Measurements from ENCODE around the gene GSE1. TPM values are rescaled to one million over a fixed set of nuclear protein-coding genes. Genes with fewer than 3 reads are reported as not detected.

Gene GSE1
- total and polyA plus RNA-seq, 9 of the 15 experiments (the other 6 are each of a cell fraction or from before 2014, with no cell fraction given), result 12.2 to 244 (median 57.9) TPM

DNA sequence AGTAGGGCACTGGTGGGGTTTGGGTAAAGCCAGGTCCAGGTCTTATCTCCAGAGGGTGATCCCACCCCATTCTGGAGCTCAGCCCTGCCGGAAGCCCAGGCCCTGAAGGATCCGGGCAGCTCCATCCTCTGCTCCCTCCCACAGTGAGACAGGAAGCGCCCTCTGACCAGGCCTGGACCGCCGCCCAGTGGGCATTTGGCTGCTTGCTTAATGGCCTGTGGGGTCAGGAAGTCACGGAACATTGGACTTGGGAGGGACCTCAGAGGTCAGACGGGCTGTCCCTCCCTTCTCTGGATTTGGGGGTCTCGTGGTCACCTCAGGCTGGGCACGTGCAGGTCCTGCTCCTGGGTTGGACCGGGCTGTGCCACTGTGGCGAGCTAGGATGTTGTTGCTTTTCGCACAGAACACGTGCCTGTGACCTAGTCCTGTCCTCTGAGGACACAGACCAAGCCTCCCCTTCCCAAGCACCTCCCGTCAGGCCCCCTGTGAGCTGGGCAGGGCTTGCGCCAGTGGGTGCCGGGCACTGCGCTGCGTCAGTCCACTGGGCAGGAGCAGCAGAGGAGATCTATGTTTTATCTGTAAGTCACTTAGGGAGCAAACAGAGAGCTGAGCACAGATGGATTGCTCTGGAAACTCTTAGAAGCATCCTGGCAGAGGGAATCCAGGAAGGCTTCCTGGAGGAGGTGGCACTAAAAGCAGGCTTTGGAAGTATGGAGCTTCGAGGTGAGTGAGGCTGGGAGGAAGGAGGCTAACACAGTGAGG is 49.4 kb upstream of the GSE1 start (continued):
- TF ChIP-seq, protein P1, sequence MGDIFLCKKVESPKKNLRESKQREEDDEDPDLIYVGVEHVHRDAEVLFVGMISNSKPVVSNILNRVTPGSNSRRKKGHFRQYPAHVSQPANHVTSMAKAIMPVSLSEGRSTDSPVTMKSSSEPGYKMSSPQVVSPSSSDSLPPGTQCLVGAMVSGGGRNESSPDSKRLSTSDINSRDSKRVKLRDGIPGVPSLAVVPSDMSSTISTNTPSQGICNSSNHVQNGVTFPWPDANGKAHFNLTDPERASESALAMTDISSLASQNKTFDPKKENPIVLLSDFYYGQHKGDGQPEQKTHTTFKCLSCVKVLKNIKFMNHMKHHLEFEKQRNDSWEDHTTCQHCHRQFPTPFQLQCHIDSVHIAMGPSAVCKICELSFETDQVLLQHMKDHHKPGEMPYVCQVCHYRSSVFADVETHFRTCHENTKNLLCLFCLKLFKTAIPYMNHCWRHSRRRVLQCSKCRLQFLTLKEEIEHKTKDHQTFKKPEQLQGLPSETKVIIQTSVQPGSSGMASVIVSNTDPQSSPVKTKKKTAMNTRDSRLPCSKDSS (IDR thresholded peaks at IDR 0.05; ENCODE audit: low read depth, partially characterized antibody), result no peak
- TF ChIP-seq ETS2 (tag; IDR thresholded peaks at IDR 0.05; ENCODE audit: borderline replicate concordance, poor library complexity, severe bottlenecking) (no peak), POLR2AphosphoS2 (IDR thresholded peaks at IDR 0.05; ENCODE audit: low read length) (no peak), SIN3A (IDR thresholded peaks at IDR 0.05; ENCODE audit: borderline replicate concordance in 2 of 2, control insufficient read depth in 1 of 2, low read depth in 2 of 2, low read length in 2 of 2) (0 out of 4 replicates have a peak, but pooled peaks of 1 of the 2 experiments have one; percentile 33), BDP1 (IDR thresholded peaks at IDR 0.05; ENCODE audit: insufficient read depth, insufficient read length) (no peak), LEF1 (IDR thresholded peaks at IDR 0.05) (no peak), ZNF644 (tag; IDR thresholded peaks at IDR 0.05; ENCODE audit: low read depth) (no peak), RNF2 (IDR thresholded peaks at IDR 0.05) (no peak), SNRNP70 (optimal IDR thresholded peaks at IDR 0.05; ENCODE audit: low read depth, low read length) (no peak), CBX5 (IDR thresholded peaks at IDR 0.05; ENCODE audit: borderline replicate concordance, low read depth) (no peak), ZNF354B (CRISPR knock-in tag; IDR thresholded peaks at IDR 0.05) (no peak), TBL1XR1 (IDR thresholded peaks at IDR 0.05; ENCODE audit: low read length in 2 of 2) (peak in 1 of 2 experiments; percentile 15; a peak in 1 of 4 replicates), BRCA1 (IDR thresholded peaks at IDR 0.05) (no peak), BRCA1 (CRISPR knock-in tag; IDR thresholded peaks at IDR 0.05) (no peak)
- TF ChIP-seq, protein P2, sequence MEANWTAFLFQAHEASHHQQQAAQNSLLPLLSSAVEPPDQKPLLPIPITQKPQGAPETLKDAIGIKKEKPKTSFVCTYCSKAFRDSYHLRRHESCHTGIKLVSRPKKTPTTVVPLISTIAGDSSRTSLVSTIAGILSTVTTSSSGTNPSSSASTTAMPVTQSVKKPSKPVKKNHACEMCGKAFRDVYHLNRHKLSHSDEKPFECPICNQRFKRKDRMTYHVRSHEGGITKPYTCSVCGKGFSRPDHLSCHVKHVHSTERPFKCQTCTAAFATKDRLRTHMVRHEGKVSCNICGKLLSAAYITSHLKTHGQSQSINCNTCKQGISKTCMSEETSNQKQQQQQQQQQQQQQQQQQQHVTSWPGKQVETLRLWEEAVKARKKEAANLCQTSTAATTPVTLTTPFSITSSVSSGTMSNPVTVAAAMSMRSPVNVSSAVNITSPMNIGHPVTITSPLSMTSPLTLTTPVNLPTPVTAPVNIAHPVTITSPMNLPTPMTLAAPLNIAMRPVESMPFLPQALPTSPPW (CRISPR knock-in tag; IDR thresholded peaks at IDR 0.05), result peak; percentile 69
- TF ChIP-seq, protein P3, sequence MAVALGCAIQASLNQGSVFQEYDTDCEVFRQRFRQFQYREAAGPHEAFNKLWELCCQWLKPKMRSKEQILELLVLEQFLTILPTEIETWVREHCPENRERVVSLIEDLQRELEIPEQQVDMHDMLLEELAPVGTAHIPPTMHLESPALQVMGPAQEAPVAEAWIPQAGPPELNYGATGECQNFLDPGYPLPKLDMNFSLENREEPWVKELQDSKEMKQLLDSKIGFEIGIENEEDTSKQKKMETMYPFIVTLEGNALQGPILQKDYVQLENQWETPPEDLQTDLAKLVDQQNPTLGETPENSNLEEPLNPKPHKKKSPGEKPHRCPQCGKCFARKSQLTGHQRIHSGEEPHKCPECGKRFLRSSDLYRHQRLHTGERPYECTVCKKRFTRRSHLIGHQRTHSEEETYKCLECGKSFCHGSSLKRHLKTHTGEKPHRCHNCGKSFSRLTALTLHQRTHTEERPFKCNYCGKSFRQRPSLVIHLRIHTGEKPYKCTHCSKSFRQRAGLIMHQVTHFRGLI (CRISPR knock-in tag; IDR thresholded peaks at IDR 0.05), result no peak
- TF ChIP-seq, protein P4, sequence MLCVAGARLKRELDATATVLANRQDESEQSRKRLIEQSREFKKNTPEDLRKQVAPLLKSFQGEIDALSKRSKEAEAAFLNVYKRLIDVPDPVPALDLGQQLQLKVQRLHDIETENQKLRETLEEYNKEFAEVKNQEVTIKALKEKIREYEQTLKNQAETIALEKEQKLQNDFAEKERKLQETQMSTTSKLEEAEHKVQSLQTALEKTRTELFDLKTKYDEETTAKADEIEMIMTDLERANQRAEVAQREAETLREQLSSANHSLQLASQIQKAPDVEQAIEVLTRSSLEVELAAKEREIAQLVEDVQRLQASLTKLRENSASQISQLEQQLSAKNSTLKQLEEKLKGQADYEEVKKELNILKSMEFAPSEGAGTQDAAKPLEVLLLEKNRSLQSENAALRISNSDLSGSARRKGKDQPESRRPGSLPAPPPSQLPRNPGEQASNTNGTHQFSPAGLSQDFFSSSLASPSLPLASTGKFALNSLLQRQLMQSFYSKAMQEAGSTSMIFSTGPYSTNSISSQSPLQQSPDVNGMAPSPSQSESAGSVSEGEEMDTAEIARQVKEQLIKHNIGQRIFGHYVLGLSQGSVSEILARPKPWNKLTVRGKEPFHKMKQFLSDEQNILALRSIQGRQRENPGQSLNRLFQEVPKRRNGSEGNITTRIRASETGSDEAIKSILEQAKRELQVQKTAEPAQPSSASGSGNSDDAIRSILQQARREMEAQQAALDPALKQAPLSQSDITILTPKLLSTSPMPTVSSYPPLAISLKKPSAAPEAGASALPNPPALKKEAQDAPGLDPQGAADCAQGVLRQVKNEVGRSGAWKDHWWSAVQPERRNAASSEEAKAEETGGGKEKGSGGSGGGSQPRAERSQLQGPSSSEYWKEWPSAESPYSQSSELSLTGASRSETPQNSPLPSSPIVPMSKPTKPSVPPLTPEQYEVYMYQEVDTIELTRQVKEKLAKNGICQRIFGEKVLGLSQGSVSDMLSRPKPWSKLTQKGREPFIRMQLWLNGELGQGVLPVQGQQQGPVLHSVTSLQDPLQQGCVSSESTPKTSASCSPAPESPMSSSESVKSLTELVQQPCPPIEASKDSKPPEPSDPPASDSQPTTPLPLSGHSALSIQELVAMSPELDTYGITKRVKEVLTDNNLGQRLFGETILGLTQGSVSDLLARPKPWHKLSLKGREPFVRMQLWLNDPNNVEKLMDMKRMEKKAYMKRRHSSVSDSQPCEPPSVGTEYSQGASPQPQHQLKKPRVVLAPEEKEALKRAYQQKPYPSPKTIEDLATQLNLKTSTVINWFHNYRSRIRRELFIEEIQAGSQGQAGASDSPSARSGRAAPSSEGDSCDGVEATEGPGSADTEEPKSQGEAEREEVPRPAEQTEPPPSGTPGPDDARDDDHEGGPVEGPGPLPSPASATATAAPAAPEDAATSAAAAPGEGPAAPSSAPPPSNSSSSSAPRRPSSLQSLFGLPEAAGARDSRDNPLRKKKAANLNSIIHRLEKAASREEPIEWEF (CRISPR knock-in tag; IDR thresholded peaks at IDR 0.05), result no peak
